Left lung (tissue), 10 donors: ENCODE data around the gene LRRC73. TPM values are rescaled to one million over a fixed set of nuclear protein-coding genes. Genes with fewer than 3 reads are reported as not detected.

Experiments
- ATAC-seq: fragments of 200-7000 bp; cut with Tn5 transposase; one replicate; pipeline ENCODE4 v1.9.1; 2020; ENCODE audit warnings: moderate library complexity
- DNase-seq, 4 donors: peaks; one replicate each; pipeline ENCODE4 v3.0.0-alpha.2; 2013 to 2020
- H3K27ac ChIP-seq, 2 donors: fragments of 200-600 bp; sonication (generic) in 1 of 2; one replicate each; pipeline versions ENCODE4 v1.5.0 to v1.8.0; 2020 to 2021
- H3K27me3 ChIP-seq, 2 donors: fragments of 200-600 bp; sonication (generic) in 1 of 2; one replicate each; pipeline versions ENCODE4 v1.5.0 to v1.8.0; 2020 to 2021
- H3K36me3 ChIP-seq, 2 donors: fragments of 200-600 bp; sonication (generic) in 1 of 2; one replicate each; pipeline versions ENCODE4 v1.5.0 to v1.8.0; 2020 to 2021
- H3K4me1 ChIP-seq, 2 donors: fragments of 200-600 bp; one replicate each; pipeline ENCODE4 v1.8.0; 2021
- H3K4me3 ChIP-seq, 2 donors: fragments of 200-600 bp; sonication (generic) in 1 of 2; one replicate each; pipeline versions ENCODE4 v1.5.0 to v1.8.0; 2020 to 2021; ENCODE audit warnings: mild to moderate bottlenecking in 1 of 2
- H3K9me3 ChIP-seq, 2 donors: fragments of 200-600 bp; sonication (generic) in 1 of 2; one replicate each; pipeline versions ENCODE4 v1.5.0 to v1.8.0; 2020 to 2021
- CTCF ChIP-seq, 2 donors: fragments of 200-600 bp; sonication (generic) in 1 of 2; IDR thresholded peaks; one replicate each; pipeline versions ENCODE4 v1.5.0 to v1.8.0; 2021; ENCODE audit warnings: antibody characterized with exemption in 2 of 2
- intact Hi-C, 2 donors: fragments of 100-400 bp; cut with DNase I; formaldehyde crosslinking; loops; one replicate each; pipeline versions ENCODE4 v1.11.2 to v1.14.2; 2022
- polyA plus RNA-seq, 6 donors: library from polyadenylated mRNA; unstranded; fragments of 120-200 nt; gene quantifications; one replicate each; pipeline ENCODE4 v1.2.1, GENCODE V29; 2013; ENCODE audit not compliant: insufficient read length in 6 of 6
- total RNA-seq, 2 donors: library from RNA; stranded (reverse); fragmentation: NEBNext Ultra II Directional; extraction: Animal tissue kit (Norgen Biotek cat#: 25700); gene quantifications; one replicate each; pipeline ENCODE4 v1.2.1, GENCODE V29; 2021
- donor health status: DM: no; HTN: yes; CAD: no.
- donor health status: DM: no; HTN: no; CAD: no.

The LRRC73 gene
- total and polyA plus RNA-seq, 8 donors: 0.30 to 1.5 (median 0.60) TPM

- DNase-seq: no peak
- Histone ChIP-seq H3K4me3 (peak overlapping the region; percentile 73 to 96), H3K27me3 (no peaks in the 10 kb centered on the region), H3K27ac (peak overlapping the region in 1 of 2 donors; percentile 90), H3K4me1 (peaks cover 29 to 49% of the 10 kb centered on the region in 2 donors), H3K36me3 (peaks cover 0 to 68% of the 10 kb centered on the region in 2 donors), H3K9me3 (no peaks in the 10 kb centered on the region)
- intact Hi-C loops: no loop called here
- ATAC-seq: peak; percentile 2
- TF ChIP-seq CTCF (IDR thresholded peaks at IDR 0.05): no peak
These were observed 7.6 kb upstream of the LRRC73 start for GRCh38 chr6:43517505-43518357.

GRCh38 chr6:43516697-43517504 is 6.8 kb upstream of the LRRC73 start, which contains the start of the genes POLR1C and YIPF3:
Gene POLR1C, plus strand, starts transcription at chr6:43517089. Its CDS starts 21 bp downstream, at chr6:43517110.
Gene YIPF3, minus strand, starts transcription at chr6:43516926. Its CDS starts 119 bp downstream, at chr6:43516807.
- peaks cover 0 to 68% of the 10 kb centered on the region in 2 donors for H3K36me3 ChIP-seq
- peak; percentile 92 for ATAC-seq

GRCh38 chr6:43516367-43516696 is 6.2 kb upstream of the LRRC73 start:
- H3K27ac ChIP-seq: peak overlapping the region; percentile 85 to 90
- no peaks in the 10 kb centered on the region for H3K9me3 ChIP-seq
- H3K4me1 ChIP-seq: peaks cover 29 to 57% of the 10 kb centered on the region in 2 donors
- no peak for DNase-seq
- intact Hi-C loops: no loop called here
- no peaks in the 10 kb centered on the region for H3K27me3 ChIP-seq
- no peak for TF ChIP-seq CTCF (IDR thresholded peaks at IDR 0.05)
- H3K36me3 ChIP-seq: peaks cover 0 to 68% of the 10 kb centered on the region in 2 donors
- peak overlapping the region; percentile 73 to 96 for H3K4me3 ChIP-seq
- no peak for ATAC-seq

More at GRCh38 chr6:43516697-43517504, 6.8 kb upstream of the LRRC73 start, which contains the start of the genes POLR1C and YIPF3:
- H3K4me1 ChIP-seq: peaks cover 29 to 55% of the 10 kb centered on the region in 2 donors
- TF ChIP-seq CTCF (IDR thresholded peaks at IDR 0.05): no peak
- H3K27me3 ChIP-seq: no peaks in the 10 kb centered on the region
- no peaks in the 10 kb centered on the region for H3K9me3 ChIP-seq
- intact Hi-C loops: no loop called here
- DNase-seq: peak; percentile 95 to 98 (median 98)
- peak within 1 kb of the TSS; percentile 85 to 90 for H3K27ac ChIP-seq
- H3K4me3 ChIP-seq: peak within 1 kb of the TSS; percentile 73 to 96

- Histone ChIP-seq H3K4me1 (peaks cover 31 to 59% of the 10 kb centered on the region in 2 donors), H3K9me3 (no peaks in the 10 kb centered on the region), H3K36me3 (peaks cover 0 to 68% of the 10 kb centered on the region in 2 donors), H3K27me3 (no peaks in the 10 kb centered on the region), H3K4me3 (peak overlapping the region; percentile 73 to 96), H3K27ac (peak overlapping the region; percentile 85 to 90)
- ATAC-seq: no peak
- DNase-seq: no peak
- intact Hi-C loops: no loop called here
- no peak for TF ChIP-seq CTCF (IDR thresholded peaks at IDR 0.05)
These were observed 5.7 kb upstream of the LRRC73 start for GRCh38 chr6:43515808-43516207.
